Measurements from ENCODE around the gene FRMD4A.

DNA sequence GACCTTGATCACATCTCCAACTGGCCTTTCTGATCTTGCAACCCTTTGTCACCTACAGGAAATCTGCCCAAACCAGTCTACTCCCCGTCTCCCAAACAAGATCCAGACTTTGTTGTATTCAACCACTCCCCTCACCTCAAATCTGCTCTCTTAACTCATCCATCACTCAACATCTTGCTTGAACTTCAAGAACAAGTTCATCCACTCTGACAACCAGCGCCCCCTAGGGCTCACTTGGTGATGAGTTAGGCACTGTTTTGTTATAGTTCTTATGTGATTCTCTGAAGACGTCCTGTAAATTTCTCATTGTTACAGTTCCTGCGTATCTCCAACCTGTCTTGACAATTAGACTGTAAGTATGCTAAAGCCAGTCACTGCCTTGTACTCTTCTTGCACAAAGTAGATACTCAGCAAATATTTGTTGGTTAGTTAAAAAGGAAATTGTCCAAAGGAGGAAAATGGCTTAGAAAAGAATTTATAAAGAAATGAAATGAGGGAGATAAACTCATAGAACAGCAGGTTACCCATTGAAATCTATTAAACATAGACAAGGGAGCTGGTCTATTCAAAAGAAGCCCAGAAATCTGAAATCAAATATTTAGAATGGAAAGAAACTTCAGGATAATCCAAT, 5.3 kb downstream of the FRMD4A start:
- TF ChIP-seq CTCF (IDR thresholded peaks at IDR 0.05; ENCODE audit: insufficient read depth, low read length, poor library complexity, severe bottlenecking): peak; percentile 46
- no peak for TF ChIP-seq EZH2phosphoT487 (conservative IDR thresholded peaks at IDR 0.05; ENCODE audit: low read length)

All from SU-DHL-6 (cell line).